Lung (tissue), 12 donors: ENCODE measurements around the gene TM6SF1. TPM values are rescaled to one million over a fixed set of nuclear protein-coding genes. Genes with fewer than 3 reads are reported as not detected.
"Not testable (repeated sequence)": the region's sequence is repeated elsewhere in the genome, so short reads cannot be mapped to it uniquely, and the experiment has no call there.

Experiments used
- ATAC-seq: fragments of 200-7000 bp; cut with Tn5 transposase; one replicate; pipeline ENCODE4 v1.9.1; 2020; ENCODE audit warnings: moderate number of reproducible peaks; ENCODE audit not compliant: insufficient read depth, low FRiP score
- DNase-seq, 3 donors: peaks; one replicate each; pipeline ENCODE4 v3.0.0-alpha.2; 2013 to 2017
- H3K27ac ChIP-seq, 2 donors: one replicate each; pipeline ENCODE4 v1.5.1; 2013; ENCODE audit warnings: mild to moderate bottlenecking in 2 of 2, moderate library complexity in 2 of 2, control low read depth in 1 of 2, inconsistent platforms in 1 of 2, low read depth in 1 of 2, low read length in 1 of 2
- H3K27me3 ChIP-seq, 3 donors: one replicate each; pipeline ENCODE4 v1.5.1; 2013; ENCODE audit warnings: low read length in 2 of 3; ENCODE audit not compliant: control insufficient read depth in 3 of 3, insufficient read depth in 3 of 3
- H3K36me3 ChIP-seq, 4 donors: one replicate each; pipeline ENCODE4 v1.5.1; 2013; ENCODE audit warnings: low read length in 4 of 4, mild to moderate bottlenecking in 1 of 4, moderate library complexity in 1 of 4; ENCODE audit not compliant: control insufficient read depth in 4 of 4, insufficient read depth in 4 of 4
- H3K4me1 ChIP-seq, 5 donors: one replicate each; pipeline ENCODE4 v1.5.1; 2013; ENCODE audit warnings: low read length in 5 of 5, mild to moderate bottlenecking in 2 of 5, moderate library complexity in 1 of 5; ENCODE audit not compliant: control insufficient read depth in 5 of 5, insufficient read depth in 5 of 5
- H3K4me3 ChIP-seq: one replicate; pipeline ENCODE4 v1.5.1; 2013; ENCODE audit warnings: mild to moderate bottlenecking, control low read depth, moderate library complexity
- H3K9ac ChIP-seq, 2 donors: one replicate each; pipeline ENCODE4 v1.5.1; 2013; ENCODE audit warnings: low read length in 2 of 2, control low read depth in 1 of 2; ENCODE audit not compliant: insufficient read depth in 1 of 2
- H3K9me3 ChIP-seq, 4 donors: one replicate each; pipeline ENCODE4 v1.5.1; 2013; ENCODE audit warnings: low read length in 3 of 4, mild to moderate bottlenecking in 1 of 4, moderate library complexity in 1 of 4; ENCODE audit not compliant: control insufficient read depth in 4 of 4, insufficient read depth in 3 of 4
- WGBS, 2 donors: extraction: QIAGEN DNeasy Blood & Tissue Kit; methylation state at CpG; one replicate each; pipeline ENCODE4 v1.1.7; 2013; 5-methylcytosine and 5-hydroxymethylcytosine counted together
- polyA plus RNA-seq, 2 donors: library from polyadenylated mRNA; stranded (reverse); fragments of 200-250 nt; gene quantifications; one replicate each; pipeline ENCODE4 v1.2.1, GENCODE V29; 2013
- total RNA-seq, 2 donors: library from RNA; depleted of rRNA in 1 of 2; stranded (reverse); fragments of >200 nt in 1 of 2; gene quantifications; one replicate each; pipeline ENCODE4 v1.2.1, GENCODE V29; 2014 to 2021
- TF ChIP-seq, protein P1 (sequence below): IDR thresholded peaks from 2 replicates; pipeline ENCODE4 v1.5.1; 2012; ENCODE audit warnings: mild to moderate bottlenecking; ENCODE audit errors: control extremely low read depth, extremely low read depth
- donor health status: control.
- donor health status: control.
- donor health status: Bipolar disorder and iron deficiency.
- donor health status: healthy.
- donor health status: DM: yes; HTN: yes; CAD: no.

The TM6SF1 gene
- total and polyA plus RNA-seq, 4 donors: 4.3 to 15.8 (median 13.7) TPM

GRCh38 chr15:83127547-83128150 lies 20.2 kb downstream of the TM6SF1 start:
- DNase-seq (peak in 2 of 3 donors; percentile 11 to 20), ATAC-seq (no peak)
- Histone ChIP-seq H3K4me3 (no peak overlapping the region), H3K9ac (no peak overlapping the region), H3K4me1 (no peaks in the 10 kb centered on the region), H3K27me3 (no peaks in the 10 kb centered on the region), H3K9me3 (no peaks in the 10 kb centered on the region), H3K27ac (no peak overlapping the region), H3K36me3 (peaks cover 0 to 5% (median 2%) of the 10 kb centered on the region in 4 donors)
- TF ChIP-seq, protein P1, sequence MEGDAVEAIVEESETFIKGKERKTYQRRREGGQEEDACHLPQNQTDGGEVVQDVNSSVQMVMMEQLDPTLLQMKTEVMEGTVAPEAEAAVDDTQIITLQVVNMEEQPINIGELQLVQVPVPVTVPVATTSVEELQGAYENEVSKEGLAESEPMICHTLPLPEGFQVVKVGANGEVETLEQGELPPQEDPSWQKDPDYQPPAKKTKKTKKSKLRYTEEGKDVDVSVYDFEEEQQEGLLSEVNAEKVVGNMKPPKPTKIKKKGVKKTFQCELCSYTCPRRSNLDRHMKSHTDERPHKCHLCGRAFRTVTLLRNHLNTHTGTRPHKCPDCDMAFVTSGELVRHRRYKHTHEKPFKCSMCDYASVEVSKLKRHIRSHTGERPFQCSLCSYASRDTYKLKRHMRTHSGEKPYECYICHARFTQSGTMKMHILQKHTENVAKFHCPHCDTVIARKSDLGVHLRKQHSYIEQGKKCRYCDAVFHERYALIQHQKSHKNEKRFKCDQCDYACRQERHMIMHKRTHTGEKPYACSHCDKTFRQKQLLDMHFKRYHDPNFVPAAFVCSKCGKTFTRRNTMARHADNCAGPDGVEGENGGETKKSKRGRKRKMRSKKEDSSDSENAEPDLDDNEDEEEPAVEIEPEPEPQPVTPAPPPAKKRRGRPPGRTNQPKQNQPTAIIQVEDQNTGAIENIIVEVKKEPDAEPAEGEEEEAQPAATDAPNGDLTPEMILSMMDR: no peak
- 55 to 78% methylated on average over 3 of the region's 3 CpGs for WGBS, 2 donors

- Histone ChIP-seq H3K27ac (no peak overlapping the region), H3K4me1 (no peaks in the 10 kb centered on the region), H3K4me3 (no peak overlapping the region), H3K36me3 (peaks cover 0 to 8% (median 2%) of the 10 kb centered on the region in 4 donors), H3K9ac (no peak overlapping the region), H3K27me3 (no peaks in the 10 kb centered on the region), H3K9me3 (no peaks in the 10 kb centered on the region)
- TF ChIP-seq, protein P1: no peak
- 95% methylated on average over 2 of the region's 2 CpGs for WGBS, 2 donors
- ATAC-seq (no peak), DNase-seq (no peak)
These were observed 22.3 kb downstream of the TM6SF1 start for GRCh38 chr15:83129791-83130190.

DNA sequence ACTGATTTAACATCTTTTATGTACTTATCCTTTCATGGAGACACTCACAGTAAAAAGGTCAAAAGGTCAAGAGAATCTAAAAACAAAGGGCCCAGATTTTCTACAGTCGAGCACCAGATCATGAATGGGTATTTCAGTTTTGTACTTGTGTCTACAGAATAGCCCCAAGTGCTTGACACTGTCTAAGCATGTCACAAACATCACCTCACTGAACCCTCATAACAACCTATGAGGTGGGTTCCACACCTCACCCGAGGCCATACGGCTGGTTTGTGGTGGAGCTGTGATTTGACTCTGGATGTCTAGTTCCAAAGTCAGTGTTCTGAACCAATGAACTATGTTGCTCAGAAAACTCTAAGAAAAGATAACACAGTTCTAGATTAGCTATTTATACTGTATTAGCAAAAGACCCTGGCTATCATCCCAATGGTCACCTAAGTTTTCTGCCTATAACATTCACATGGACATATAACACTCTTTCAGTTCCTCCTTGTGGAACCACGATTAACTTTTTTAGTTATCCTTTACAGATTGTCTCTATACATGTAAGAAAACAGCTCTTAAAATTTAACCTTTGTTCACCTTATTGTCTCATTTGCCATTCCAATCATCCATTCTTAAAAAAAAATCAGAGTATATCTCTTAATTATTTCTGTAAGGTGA lies 25.5 kb downstream of the TM6SF1 start:
- WGBS, 2 donors: 80 to 90% methylated on average over 4 of the region's 4 CpGs
- H3K9ac ChIP-seq: no peak overlapping the region
- TF ChIP-seq, protein P1: no peak
- H3K36me3 ChIP-seq: peaks cover 0 to 11% (median 2%) of the 10 kb centered on the region in 4 donors
- H3K4me3 ChIP-seq: no peak overlapping the region
- H3K9me3 ChIP-seq: no peaks in the 10 kb centered on the region
- H3K27me3 ChIP-seq: no peaks in the 10 kb centered on the region
- no peak for DNase-seq
- H3K27ac ChIP-seq: no peak overlapping the region
- H3K4me1 ChIP-seq: no peaks in the 10 kb centered on the region
- no peak for ATAC-seq

GRCh38 chr15:83142151-83142550 lies 34.7 kb downstream of the TM6SF1 start:
- not testable (repeated sequence) for H3K9ac ChIP-seq, H3K9me3 ChIP-seq, H3K27ac ChIP-seq, H3K4me1 ChIP-seq, ATAC-seq, H3K4me3 ChIP-seq, DNase-seq, H3K27me3 ChIP-seq
- peaks cover 10 to 32% (median 18%) of the 10 kb centered on the region in 4 donors for H3K36me3 ChIP-seq
- WGBS, 2 donors: 99 to 100% methylated on average over 3 of the region's 3 CpGs
